HG03571 (cell line): ENCODE measurements around the gene CTSH.
"Not testable (repeated sequence)": the region's sequence is repeated elsewhere in the genome, so short reads cannot be mapped to it uniquely, and the experiment has no call there.

Source experiments
- ATAC-seq: cut with Tn5 transposase; IDR thresholded peaks from one replicate; pipeline ENCODE4 v1.9.1; 2021; ENCODE audit not compliant: unreplicated experiment

Gene CTSH

GRCh38 chr15:78923015-78923414 lies 21.8 kb downstream of the CTSH start:
- ATAC-seq: no peak

- ATAC-seq: no peak
These were observed 22.3 kb downstream of the CTSH start for GRCh38 chr15:78922527-78922926.

GRCh38 chr15:78921940-78922339 lies 22.9 kb downstream of the CTSH start:
- no peak for ATAC-seq

GRCh38 chr15:78921517-78921916 lies 23.3 kb downstream of the CTSH start:
- ATAC-seq: no peak

- no peak for ATAC-seq
These were observed 27.0 kb downstream of the CTSH start for GRCh38 chr15:78917888-78918287.

GRCh38 chr15:78916088-78916487 lies 28.8 kb downstream of the CTSH start:
- ATAC-seq: no peak

GRCh38 chr15:78915341-78916087 lies 29.3 kb downstream of the CTSH start:
- no peak for ATAC-seq

- ATAC-seq: no peak
These were observed 30.6 kb downstream of the CTSH start for GRCh38 chr15:78914027-78914764.

GRCh38 chr15:78913012-78913411 lies 31.8 kb downstream of the CTSH start:
- no peak for ATAC-seq

GRCh38 chr15:78912316-78912715 lies 32.5 kb downstream of the CTSH start:
- no peak for ATAC-seq

GRCh38 chr15:78910271-78910670 lies 34.6 kb downstream of the CTSH start:
- ATAC-seq: no peak

GRCh38 chr15:78909791-78910228 lies 35.0 kb downstream of the CTSH start:
- no peak for ATAC-seq

- ATAC-seq: no peak
These were observed 35.6 kb downstream of the CTSH start for GRCh38 chr15:78909160-78909695.

GRCh38 chr15:78907577-78907976 lies 37.3 kb downstream of the CTSH start:
- ATAC-seq: no peak

- no peak for ATAC-seq
These were observed 38.6 kb downstream of the CTSH start for GRCh38 chr15:78906316-78906620.

- no peak for ATAC-seq
These were observed 40.1 kb downstream of the CTSH start for GRCh38 chr15:78904599-78905358.

- ATAC-seq: not testable (repeated sequence)
These were observed 42.4 kb downstream of the CTSH start for GRCh38 chr15:78902281-78903032.

- ATAC-seq: not testable (repeated sequence)
These were observed 43.9 kb downstream of the CTSH start for GRCh38 chr15:78900819-78901533.

GRCh38 chr15:78898540-78898939 lies 46.3 kb downstream of the CTSH start:
- ATAC-seq: no peak

- no peak for ATAC-seq
These were observed 49.4 kb downstream of the CTSH start for GRCh38 chr15:78895471-78895870.
